ENCODE results near the gene PHACTR3.

- TF ChIP-seq CTCF (IDR thresholded peaks at IDR 0.05) (no peak), EZH2 (IDR thresholded peaks at IDR 0.05) (no peak), EZH2phosphoT487 (IDR thresholded peaks at IDR 0.05) (no peak)
Measured at GRCh38 chr20:59845472-59845871, 241.1 kb downstream of the PHACTR3 start.

Measured in neural progenitor cell (in vitro differentiated cells).